Testis (tissue), 3 donors: ENCODE measurements around the gene EZH2. TPM values are rescaled to one million over a fixed set of nuclear protein-coding genes. Genes with fewer than 3 reads are reported as not detected.

Experiments
- DNase-seq: peaks from one replicate; pipeline ENCODE4 v3.0.0-alpha.2; 2019
- H3K27ac ChIP-seq, 2 donors: fragments of 200-600 bp; sonication (generic); one replicate each; pipeline ENCODE4 v1.5.1; 2019
- H3K27me3 ChIP-seq: fragments of 200-600 bp; sonication (generic); one replicate; pipeline ENCODE4 v1.5.1; 2019
- H3K36me3 ChIP-seq: fragments of 200-600 bp; sonication (generic); one replicate; pipeline ENCODE4 v1.5.1; 2017; ENCODE audit warnings: low read depth; ENCODE audit errors: missing control alignments
- H3K4me1 ChIP-seq: fragments of 200-600 bp; sonication (generic); one replicate; pipeline ENCODE4 v1.5.1; 2019
- H3K4me3 ChIP-seq, 2 donors: fragments of 200-600 bp; sonication (generic); one replicate each; pipeline ENCODE4 v1.5.1; 2017 to 2019
- H3K9me3 ChIP-seq: fragments of 200-600 bp; sonication (generic); one replicate; pipeline ENCODE4 v1.5.1; 2017
- POLR2A ChIP-seq: fragments of 450-650 bp; IDR thresholded peaks from one replicate; pipeline ENCODE4 v1.6.1; 2017; ENCODE audit warnings: antibody characterized with exemption, mild to moderate bottlenecking, moderate library complexity
- WGBS, 2 donors: methylation state at CpG; one replicate each; pipeline ENCODE4 v1.1.5; 2018; 5-methylcytosine and 5-hydroxymethylcytosine counted together
- intact Hi-C: fragments of 100-400 bp; cut with DNase I; formaldehyde crosslinking; loops from one replicate; pipeline ENCODE4 v1.15.1; 2023; ENCODE audit warnings: low total_unique reads
- polyA plus RNA-seq: library from polyadenylated mRNA; stranded (reverse); fragments of 350-450 nt; fragmentation: Illumina TruSeq; extraction: RNeasy Lipid Tissue Mini Kit (QIAGEN cat#74804); gene quantifications from one replicate; pipeline ENCODE4 v1.2.3, GENCODE V29; 2014; ENCODE audit warnings: low read depth, low replicate concordance; ENCODE audit not compliant: insufficient read depth
- total RNA-seq, 2 donors: library from RNA; depleted of rRNA; stranded (reverse); fragments of >200 nt; gene quantifications; one replicate each; pipeline ENCODE4 v1.2.3, GENCODE V29; 2016
- TF ChIP-seq, protein P1 (sequence below), 3 experiments: fragments of 450-650 bp in 2 of 3; fragments of 200-600 bp in 1 of 3; sonication (generic) in 1 of 3; IDR thresholded peaks; one replicate each; pipeline ENCODE4 v1.5.1; 2016 to 2019; ENCODE audit warnings: antibody characterized with exemption in 3 of 3, mild to moderate bottlenecking in 2 of 3, moderate library complexity in 1 of 3

Gene EZH2
- total and polyA plus RNA-seq, 3 donors from 2014 or later: 27.0 to 60.3 (median 36.0) TPM

DNA sequence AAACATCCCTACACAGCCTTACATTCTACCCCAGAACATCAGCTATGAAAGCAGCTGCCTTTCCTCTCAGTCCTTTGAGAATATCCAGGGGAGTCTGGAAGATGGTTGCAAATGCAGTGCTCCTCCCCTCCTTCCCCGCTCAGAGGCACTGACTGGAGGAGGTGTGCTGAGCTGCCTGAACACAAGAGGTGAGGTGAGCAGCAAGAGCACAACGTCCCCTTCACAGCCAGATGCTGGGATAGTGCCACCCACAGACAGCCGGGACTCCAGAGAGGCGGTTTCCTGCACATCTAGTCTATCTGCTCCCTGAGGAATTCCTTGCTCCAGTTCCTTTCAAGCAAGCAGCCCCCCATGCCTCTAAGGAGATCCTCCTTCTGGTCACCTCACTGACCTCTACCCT lies 74.2 kb downstream of the EZH2 start:
- Histone ChIP-seq H3K4me1 (no peaks in the 10 kb centered on the region), H3K4me3 (no peak overlapping the region), H3K27ac (no peak overlapping the region), H3K36me3 (no peaks in the 10 kb centered on the region), H3K27me3 (no peaks in the 10 kb centered on the region), H3K9me3 (no peaks in the 10 kb centered on the region)
- intact Hi-C loops: no loop called here
- WGBS, 2 donors: 51 to 65% methylated on average over 4 of the region's 4 CpGs
- TF ChIP-seq, protein P1, sequence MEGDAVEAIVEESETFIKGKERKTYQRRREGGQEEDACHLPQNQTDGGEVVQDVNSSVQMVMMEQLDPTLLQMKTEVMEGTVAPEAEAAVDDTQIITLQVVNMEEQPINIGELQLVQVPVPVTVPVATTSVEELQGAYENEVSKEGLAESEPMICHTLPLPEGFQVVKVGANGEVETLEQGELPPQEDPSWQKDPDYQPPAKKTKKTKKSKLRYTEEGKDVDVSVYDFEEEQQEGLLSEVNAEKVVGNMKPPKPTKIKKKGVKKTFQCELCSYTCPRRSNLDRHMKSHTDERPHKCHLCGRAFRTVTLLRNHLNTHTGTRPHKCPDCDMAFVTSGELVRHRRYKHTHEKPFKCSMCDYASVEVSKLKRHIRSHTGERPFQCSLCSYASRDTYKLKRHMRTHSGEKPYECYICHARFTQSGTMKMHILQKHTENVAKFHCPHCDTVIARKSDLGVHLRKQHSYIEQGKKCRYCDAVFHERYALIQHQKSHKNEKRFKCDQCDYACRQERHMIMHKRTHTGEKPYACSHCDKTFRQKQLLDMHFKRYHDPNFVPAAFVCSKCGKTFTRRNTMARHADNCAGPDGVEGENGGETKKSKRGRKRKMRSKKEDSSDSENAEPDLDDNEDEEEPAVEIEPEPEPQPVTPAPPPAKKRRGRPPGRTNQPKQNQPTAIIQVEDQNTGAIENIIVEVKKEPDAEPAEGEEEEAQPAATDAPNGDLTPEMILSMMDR (IDR thresholded peaks at IDR 0.05): no peak
- TF ChIP-seq POLR2A: no peak
- no peak for DNase-seq

DNA sequence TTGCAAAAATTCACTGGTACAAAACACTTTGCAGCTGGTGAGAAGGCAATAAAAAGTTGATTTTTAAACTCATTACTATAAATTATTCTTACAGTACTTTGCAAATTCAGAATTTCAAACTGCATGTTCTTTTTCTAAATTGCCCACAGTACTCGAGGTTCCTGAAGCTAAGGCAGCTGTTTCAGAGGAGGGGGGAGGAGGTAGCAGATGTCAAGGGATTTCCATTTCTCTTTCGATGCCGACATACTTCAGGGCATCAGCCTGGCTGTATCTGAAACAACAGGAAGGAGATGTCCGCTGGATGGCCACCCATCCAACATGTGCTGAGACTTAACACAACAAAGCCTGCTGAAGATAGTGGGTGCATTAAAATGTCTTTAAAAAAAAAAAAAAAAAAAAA lies 76.7 kb downstream of the EZH2 start:
- WGBS, 2 donors: 42 to 51% methylated on average over 4 of the region's 4 CpGs
- DNase-seq: no peak
- Histone ChIP-seq H3K27me3 (no peaks in the 10 kb centered on the region), H3K9me3 (no peaks in the 10 kb centered on the region), H3K4me1 (no peaks in the 10 kb centered on the region), H3K36me3 (no peaks in the 10 kb centered on the region), H3K27ac (no peak overlapping the region), H3K4me3 (no peak overlapping the region)
- no peak for TF ChIP-seq POLR2A
- TF ChIP-seq, protein P1 (IDR thresholded peaks at IDR 0.05): no peak
- intact Hi-C loops: no loop called here

DNA sequence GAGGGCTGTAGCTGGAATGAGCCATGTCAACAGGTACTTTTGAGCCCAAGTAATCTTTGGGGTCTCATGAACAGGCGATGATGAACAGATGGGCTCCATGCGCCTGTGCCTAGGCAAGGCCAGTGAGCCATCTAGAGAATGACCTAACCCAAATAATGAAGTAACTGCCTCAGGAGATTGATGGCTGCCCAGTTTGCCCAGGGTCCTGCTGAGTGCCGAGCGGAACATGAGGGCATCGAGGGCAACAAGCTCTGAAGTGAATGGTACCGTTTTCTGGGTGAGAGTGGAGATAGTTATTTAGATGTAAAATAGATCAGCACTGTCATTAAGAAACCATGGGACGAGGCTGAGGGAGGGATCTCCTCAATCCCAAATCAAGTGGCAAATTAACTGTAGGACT lies 77.9 kb downstream of the EZH2 start:
- intact Hi-C loops: no loop called here
- Histone ChIP-seq H3K27ac (no peak overlapping the region), H3K36me3 (no peaks in the 10 kb centered on the region), H3K4me1 (no peaks in the 10 kb centered on the region), H3K9me3 (no peaks in the 10 kb centered on the region), H3K4me3 (no peak overlapping the region), H3K27me3 (no peaks in the 10 kb centered on the region)
- no peak for DNase-seq
- 93 to 98% methylated on average over 6 to 7 of the region's 7 CpGs for WGBS, 2 donors
- TF ChIP-seq, protein P1 (IDR thresholded peaks at IDR 0.05): no peak
- TF ChIP-seq POLR2A: no peak

DNA sequence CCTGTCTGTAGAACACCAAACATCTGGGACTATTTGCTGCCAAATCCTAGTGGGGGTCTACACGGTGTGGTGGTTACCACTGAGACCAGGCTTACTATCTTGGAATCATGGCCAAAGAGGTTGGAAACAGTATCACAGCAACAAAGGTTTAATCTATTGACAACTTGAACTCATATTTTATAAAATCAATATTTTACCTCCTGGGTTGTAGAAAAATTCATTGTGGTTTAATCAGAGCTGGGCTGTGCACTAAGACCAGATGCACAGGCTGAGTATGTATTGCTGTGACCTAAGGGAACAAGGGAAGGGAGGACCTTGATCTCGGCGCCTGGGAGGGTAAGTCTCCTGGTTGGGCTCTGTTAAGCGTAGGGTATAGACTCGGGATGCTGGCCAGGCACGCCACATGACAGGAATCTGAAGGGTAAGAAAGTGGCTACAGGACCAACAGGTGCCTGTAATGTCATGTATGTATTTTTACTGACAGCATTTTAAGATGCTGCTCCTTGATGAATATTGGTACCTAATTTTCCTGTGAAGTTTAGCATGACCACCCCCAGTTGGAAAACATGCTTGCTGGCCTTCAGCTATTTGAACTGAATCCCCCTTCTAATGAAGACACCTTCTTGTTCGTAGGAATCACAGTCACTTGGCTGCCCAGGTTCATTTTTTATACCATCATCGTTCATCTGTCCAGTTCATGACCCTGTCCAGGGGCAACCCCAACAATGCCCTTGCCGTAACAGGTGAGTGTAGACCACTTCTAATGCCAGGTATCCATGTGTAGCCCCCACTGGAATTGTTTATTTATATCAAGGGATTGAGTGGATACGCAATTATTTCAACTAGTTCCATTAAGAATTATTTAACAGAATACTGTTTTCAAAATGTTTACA lies 79.5 kb downstream of the EZH2 start:
- Histone ChIP-seq H3K27me3 (no peaks in the 10 kb centered on the region), H3K9me3 (no peaks in the 10 kb centered on the region), H3K36me3 (no peaks in the 10 kb centered on the region), H3K27ac (no peak overlapping the region), H3K4me1 (no peaks in the 10 kb centered on the region), H3K4me3 (no peak overlapping the region)
- DNase-seq: no peak
- TF ChIP-seq, protein P1 (IDR thresholded peaks at IDR 0.05): no peak
- no peak for TF ChIP-seq POLR2A
- intact Hi-C loops: no loop called here
- WGBS, 2 donors: 81 to 84% methylated on average over 10 of the region's 10 CpGs

DNA sequence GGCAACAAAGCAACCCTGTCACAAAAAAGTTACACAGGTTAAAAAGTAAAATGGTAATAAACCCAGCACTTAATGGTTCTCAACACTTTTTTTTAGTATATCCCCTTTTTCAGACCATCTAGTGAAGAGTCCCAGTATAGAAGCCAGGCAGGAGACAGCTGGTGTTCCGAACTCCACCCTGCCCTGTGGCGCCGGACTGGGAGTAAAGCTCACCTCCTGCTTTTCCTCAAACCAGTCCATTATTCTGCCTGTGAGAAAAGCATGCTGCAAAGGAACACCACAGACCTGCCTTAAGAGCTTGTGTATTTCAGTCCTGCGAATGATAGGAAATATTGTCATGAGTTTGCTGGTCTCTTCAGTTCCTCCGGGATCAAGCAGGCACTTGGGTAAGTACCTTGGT lies 81.0 kb downstream of the EZH2 start:
- DNase-seq: no peak
- no peaks in the 10 kb centered on the region for H3K27me3 ChIP-seq
- no peaks in the 10 kb centered on the region for H3K4me1 ChIP-seq
- H3K36me3 ChIP-seq: no peaks in the 10 kb centered on the region
- WGBS, 2 donors: 82 to 95% methylated on average over 5 of the region's 5 CpGs
- intact Hi-C loops: no loop called here
- TF ChIP-seq POLR2A: no peak
- TF ChIP-seq, protein P1 (IDR thresholded peaks at IDR 0.05): no peak
- no peak overlapping the region for H3K4me3 ChIP-seq
- H3K27ac ChIP-seq: no peak overlapping the region
- H3K9me3 ChIP-seq: no peaks in the 10 kb centered on the region
